Activated gamma-delta T cell (primary cell): Measurements from ENCODE around the gene BBIP1.

ENCODE experiments used
- DNase-seq: peaks from one replicate; lab custom pipeline; 2025; lab: John Stamatoyannopoulos, UW
- total RNA-seq, 2 donors: gene quantifications; one replicate each; lab custom pipeline; 2026; lab: John Stamatoyannopoulos, UW

BBIP1 gene
- total RNA-seq, result 27.3 to 31.8 reads per million in 2 donors

- peak; percentile 76 for DNase-seq
Observed at GRCh38 chr10:110918643-110919348, at the start of gene BBIP1. Gene BBIP1 (minus strand): TSS chr10:110919180. CDS start chr10:110918157, 1,023 bp downstream.

GRCh38 chr10:110967645-110968044 is 48.7 kb upstream of the BBIP1 start:
- DNase-seq, result no peak

- no peak for DNase-seq
Observed at GRCh38 chr10:110967009-110967630, 48.1 kb upstream of the BBIP1 start.

- no peak for DNase-seq
Observed at GRCh38 chr10:110966146-110966545, 47.2 kb upstream of the BBIP1 start.

GRCh38 chr10:110965216-110965615 is 46.2 kb upstream of the BBIP1 start:
- DNase-seq, result no peak

GRCh38 chr10:110964681-110965080 is 45.7 kb upstream of the BBIP1 start:
- no peak for DNase-seq

GRCh38 chr10:110963162-110963561 is 44.2 kb upstream of the BBIP1 start:
- no peak for DNase-seq

GRCh38 chr10:110962443-110962842 is 43.5 kb upstream of the BBIP1 start:
- no peak for DNase-seq

- DNase-seq, result no peak
Observed at GRCh38 chr10:110960333-110960712, 41.3 kb upstream of the BBIP1 start.

GRCh38 chr10:110959379-110960332 is 40.7 kb upstream of the BBIP1 start:
- DNase-seq, result no peak

- DNase-seq, result no peak
Observed at GRCh38 chr10:110957606-110958005, 38.6 kb upstream of the BBIP1 start.

GRCh38 chr10:110951381-110951780 is 32.4 kb upstream of the BBIP1 start:
- no peak for DNase-seq

- no peak for DNase-seq
Observed at GRCh38 chr10:110947061-110947595, 28.1 kb upstream of the BBIP1 start.

- no peak for DNase-seq
Observed at GRCh38 chr10:110946496-110946895, 27.5 kb upstream of the BBIP1 start.

- no peak for DNase-seq
Observed at GRCh38 chr10:110944792-110945396, 25.9 kb upstream of the BBIP1 start.

- no peak for DNase-seq
Observed at GRCh38 chr10:110939419-110939818, 20.4 kb upstream of the BBIP1 start.

- DNase-seq, result no peak
Observed at GRCh38 chr10:110936757-110937156, 17.8 kb upstream of the BBIP1 start.

- no peak for DNase-seq
Observed at GRCh38 chr10:110932505-110933180, 13.7 kb upstream of the BBIP1 start.

- DNase-seq, result no peak
Observed at GRCh38 chr10:110931769-110932381, 12.9 kb upstream of the BBIP1 start.

- no peak for DNase-seq
Observed at GRCh38 chr10:110927461-110927860, 8.5 kb upstream of the BBIP1 start.
